ENCODE results near the gene TPH1.

TPH1 gene

DNA sequence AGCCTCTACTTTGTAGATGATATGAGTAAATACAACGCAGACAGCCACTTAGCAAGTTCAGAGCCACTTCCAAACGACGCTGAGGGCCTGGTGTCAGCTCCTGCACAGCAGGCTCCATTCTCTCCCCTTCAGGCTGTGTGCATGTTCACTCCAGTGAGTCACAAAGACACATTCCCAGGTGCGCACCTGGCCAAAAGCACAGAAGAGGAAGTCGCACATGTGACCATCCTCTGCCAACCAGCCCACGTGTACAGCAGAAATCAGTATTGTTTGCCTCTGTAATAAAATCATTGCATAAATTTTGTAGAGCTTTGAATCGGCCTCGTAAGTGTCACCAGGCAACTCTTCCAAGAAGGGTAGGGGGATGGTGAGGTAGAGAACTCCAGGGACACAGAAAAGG is 19.5 kb upstream of the TPH1 start:
- POLR2A ChIA-PET (ENCODE audit: low non-redundant PET) = no interaction called here
- CTCF ChIA-PET = no interaction called here
- peak; percentile 18 for DNase-seq (ENCODE audit: low spot score)
- H3K27ac ChIP-seq = no peak overlapping the region
- TF ChIP-seq CTCF (conservative IDR thresholded peaks at IDR 0.05; ENCODE audit: low read depth) = no peak

GRCh38 chr11:18064450-18065054 is 18.5 kb upstream of the TPH1 start:
- POLR2A ChIA-PET (ENCODE audit: low non-redundant PET) = no interaction called here
- DNase-seq (ENCODE audit: low spot score) = no peak
- H3K27ac ChIP-seq = no peak overlapping the region
- CTCF ChIA-PET = interaction anchor here (0.5 kb wide), 1 partner anchor 63 kb away, joined by 4 read pairs; no protein-coding TSS in a partner anchor
- TF ChIP-seq CTCF (conservative IDR thresholded peaks at IDR 0.05; ENCODE audit: low read depth) = no peak

DNA sequence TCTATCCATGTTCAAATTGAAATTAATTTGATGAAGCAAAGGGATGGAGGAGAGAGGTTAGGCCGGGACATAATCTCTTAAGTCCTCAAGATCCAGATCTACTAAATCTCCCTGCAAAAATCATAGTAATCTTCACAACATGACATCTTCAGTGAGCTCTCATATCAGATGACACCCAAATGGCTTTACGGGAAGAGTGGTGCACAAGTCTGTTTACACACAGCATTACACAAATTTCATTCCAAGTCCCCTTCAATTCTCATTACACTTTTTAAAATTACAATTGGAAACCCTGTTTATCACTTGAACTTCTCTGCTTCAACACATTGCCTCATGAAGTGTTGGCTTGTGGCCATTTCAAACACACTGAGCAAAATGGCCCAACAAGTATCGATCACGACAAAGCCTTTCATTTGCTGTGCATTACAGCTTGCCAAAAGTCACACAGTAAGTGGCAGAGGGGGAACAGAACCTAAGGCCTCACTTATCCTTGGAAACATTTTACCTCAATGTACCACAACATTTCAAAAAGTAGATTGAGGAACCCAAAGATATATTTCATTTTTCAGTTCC is 17.9 kb upstream of the TPH1 start:
- POLR2A ChIA-PET (ENCODE audit: low non-redundant PET) = no interaction called here
- no peak overlapping the region for H3K27ac ChIP-seq
- DNase-seq (ENCODE audit: low spot score) = no peak
- CTCF ChIA-PET = no interaction called here
- no peak for TF ChIP-seq CTCF (conservative IDR thresholded peaks at IDR 0.05; ENCODE audit: low read depth)

DNA sequence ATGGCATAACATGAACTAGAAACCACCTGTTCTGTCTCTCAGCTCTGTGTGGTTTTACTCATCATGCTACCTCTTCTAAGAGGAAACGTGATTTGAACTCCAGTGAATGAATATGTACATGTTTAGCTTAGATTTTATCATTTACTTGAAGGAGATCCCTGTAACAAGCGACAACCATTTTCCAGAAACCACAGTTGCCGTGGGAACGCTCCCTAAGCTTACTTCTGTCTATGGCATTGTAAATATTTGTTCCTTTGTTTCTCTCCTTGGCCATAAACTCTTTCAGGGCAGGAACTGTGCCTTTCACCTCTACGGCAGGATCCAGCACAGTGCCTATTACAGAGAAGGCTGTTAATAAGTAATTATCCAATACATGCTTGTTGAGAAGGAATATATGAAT is 17.1 kb upstream of the TPH1 start:
- ChIA-PET CTCF (interaction anchor here (0.5 kb wide), 1 partner anchor 84 kb away, joined by 3 read pairs; no protein-coding TSS in a partner anchor), POLR2A (ENCODE audit: low non-redundant PET) (no interaction called here)
- H3K27ac ChIP-seq = no peak overlapping the region
- no peak for DNase-seq (ENCODE audit: low spot score)
- no peak for TF ChIP-seq CTCF (conservative IDR thresholded peaks at IDR 0.05; ENCODE audit: low read depth)

DNA sequence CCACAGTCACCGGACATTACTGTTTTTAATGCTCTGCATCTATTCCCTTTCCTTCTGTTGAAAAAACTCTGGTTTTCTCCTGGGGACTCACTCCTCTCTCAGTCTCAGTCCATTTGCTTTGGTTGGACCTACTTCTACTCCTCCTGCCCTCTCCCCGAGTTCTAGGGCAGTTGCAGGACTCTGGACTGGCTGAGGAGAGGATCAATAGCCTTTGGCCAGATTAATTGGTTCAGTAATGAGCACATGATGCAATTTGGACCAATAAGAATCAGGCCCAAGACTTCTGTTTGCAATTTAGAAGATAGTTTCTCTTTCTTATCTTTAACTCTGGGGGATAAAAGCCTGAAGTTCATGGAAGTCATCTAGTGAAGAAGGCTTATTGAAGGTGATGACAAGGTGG is 15.3 kb upstream of the TPH1 start:
- ChIA-PET POLR2A (ENCODE audit: low non-redundant PET) (no interaction called here), CTCF (no interaction called here)
- TF ChIP-seq CTCF (conservative IDR thresholded peaks at IDR 0.05; ENCODE audit: low read depth) = no peak
- DNase-seq (ENCODE audit: low spot score) = no peak
- H3K27ac ChIP-seq = no peak overlapping the region

DNA sequence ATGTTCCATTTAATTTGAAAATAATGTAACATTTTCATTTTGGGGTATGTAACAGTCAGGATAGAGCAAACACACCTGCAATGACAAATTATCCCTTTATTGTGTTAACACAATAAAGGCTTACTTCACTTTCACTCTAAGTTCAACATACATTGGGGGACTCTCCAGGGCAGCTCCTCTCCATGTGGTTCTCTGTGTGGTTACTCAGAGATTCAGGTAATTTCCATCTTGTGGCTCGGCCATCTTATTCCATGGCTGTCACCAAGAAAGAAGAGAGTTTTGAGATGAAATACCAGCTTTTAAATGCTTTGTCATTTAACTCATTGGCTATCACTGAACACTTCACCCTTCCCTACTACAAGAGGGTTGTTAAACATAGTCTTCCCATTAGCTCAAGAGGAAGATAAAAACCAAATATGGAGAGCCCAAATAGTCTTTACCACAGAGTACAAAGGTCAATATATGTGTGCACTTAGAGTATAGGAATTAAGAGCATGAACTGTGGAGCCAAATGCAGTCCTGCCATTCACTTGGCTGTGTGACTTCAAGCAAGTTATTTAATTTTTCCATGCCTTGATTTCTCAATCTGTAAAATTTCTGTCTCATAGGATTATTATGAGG is 10.6 kb upstream of the TPH1 start:
- no peak for DNase-seq (ENCODE audit: low spot score)
- CTCF ChIA-PET = no interaction called here
- POLR2A ChIA-PET (ENCODE audit: low non-redundant PET) = interaction anchor here (0.6 kb wide), 1 partner anchor 22 kb away, joined by 3 read pairs; no protein-coding TSS in a partner anchor
- no peak overlapping the region for H3K27ac ChIP-seq
- TF ChIP-seq CTCF (conservative IDR thresholded peaks at IDR 0.05; ENCODE audit: low read depth) = no peak
